HT-29 (cell line): ENCODE measurements around the gene LIPG. TPM values are rescaled to one million over a fixed set of nuclear protein-coding genes. Genes with fewer than 3 reads are reported as not detected.
"Not testable (repeated sequence)": the region's sequence is repeated elsewhere in the genome, so short reads cannot be mapped to it uniquely, and the experiment has no call there.

Source experiments
- DNase-seq: peaks from one replicate; pipeline ENCODE4 v3.0.0-alpha.2; 2015; ENCODE audit warnings: low spot score
- total RNA-seq: library from RNA; depleted of rRNA; stranded (reverse); fragments of >200 nt; shearing (Covaris generic); gene quantifications from 2 replicates; pipeline ENCODE4 v1.2.3, GENCODE V29; 2014

The LIPG gene
- total RNA-seq, 1 experiment from 2014 or later = 112 TPM

- no peak for DNase-seq
Observed at GRCh38 chr18:49572611-49573345, 10.9 kb downstream of the LIPG start.

DNA sequence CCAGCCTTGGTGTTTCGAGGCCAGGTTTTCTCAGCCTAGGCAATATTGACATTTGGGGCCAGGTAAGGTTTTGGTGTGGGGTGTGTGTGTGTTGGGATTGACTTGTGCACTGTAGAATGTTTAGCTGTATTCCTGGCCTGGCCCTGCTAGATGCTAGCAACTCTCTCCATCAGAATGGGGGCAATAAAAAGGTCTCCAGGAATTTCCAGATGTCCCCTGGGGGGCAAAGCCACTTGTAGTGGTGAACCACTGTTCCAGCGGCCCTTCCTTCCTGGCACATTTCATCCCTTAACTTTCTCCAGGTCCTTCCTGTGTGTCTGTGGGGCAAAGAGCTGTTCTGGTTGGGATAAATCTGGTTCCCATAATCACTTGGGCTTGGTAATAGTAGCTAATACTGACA, 12.0 kb downstream of the LIPG start:
- no peak for DNase-seq

GRCh38 chr18:49579041-49579440, 17.2 kb downstream of the LIPG start:
- DNase-seq = not testable (repeated sequence)

- not testable (repeated sequence) for DNase-seq
Observed at GRCh38 chr18:49579583-49579982, 17.7 kb downstream of the LIPG start.

DNA sequence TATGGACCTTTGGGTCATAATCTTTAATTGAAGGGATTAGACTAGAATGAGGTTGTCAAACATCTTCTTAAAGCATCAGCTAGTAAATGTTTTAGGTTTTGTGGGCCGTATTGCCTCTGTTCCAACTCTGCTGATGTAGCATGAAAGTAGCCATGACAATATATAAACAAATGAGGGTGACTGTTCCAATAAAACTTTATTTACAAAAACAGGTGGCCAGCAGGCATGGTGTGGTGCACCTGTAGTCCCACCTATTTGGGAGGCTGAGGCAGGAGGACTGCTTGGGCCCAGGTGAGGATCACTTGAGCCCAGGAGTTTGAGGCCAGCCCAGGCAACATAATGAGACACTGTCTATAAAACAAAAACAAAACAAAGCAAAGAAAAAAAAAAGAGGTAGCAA, 18.4 kb downstream of the LIPG start:
- no peak for DNase-seq

- DNase-seq = no peak
Observed at GRCh38 chr18:49581371-49581770, 19.5 kb downstream of the LIPG start.

DNA sequence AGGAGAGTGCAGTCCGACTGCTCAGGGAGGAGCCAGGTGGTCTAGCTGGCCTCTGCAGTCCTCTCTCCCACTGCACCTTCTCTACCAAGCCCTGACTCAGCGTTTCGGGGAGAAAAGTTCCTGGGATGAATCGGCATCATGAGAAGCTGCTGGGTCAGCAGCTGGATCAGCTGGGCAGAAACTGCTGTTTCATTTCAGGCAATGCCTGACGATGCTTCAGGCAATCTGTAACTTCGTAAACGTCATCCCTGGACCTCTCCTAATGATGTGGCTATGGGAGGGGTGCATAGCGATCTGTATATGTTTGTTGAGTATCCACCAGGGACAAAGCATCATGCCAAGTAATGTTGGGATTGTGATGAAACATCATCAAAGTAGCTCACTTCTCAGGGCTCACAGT, 20.7 kb downstream of the LIPG start:
- no peak for DNase-seq

DNA sequence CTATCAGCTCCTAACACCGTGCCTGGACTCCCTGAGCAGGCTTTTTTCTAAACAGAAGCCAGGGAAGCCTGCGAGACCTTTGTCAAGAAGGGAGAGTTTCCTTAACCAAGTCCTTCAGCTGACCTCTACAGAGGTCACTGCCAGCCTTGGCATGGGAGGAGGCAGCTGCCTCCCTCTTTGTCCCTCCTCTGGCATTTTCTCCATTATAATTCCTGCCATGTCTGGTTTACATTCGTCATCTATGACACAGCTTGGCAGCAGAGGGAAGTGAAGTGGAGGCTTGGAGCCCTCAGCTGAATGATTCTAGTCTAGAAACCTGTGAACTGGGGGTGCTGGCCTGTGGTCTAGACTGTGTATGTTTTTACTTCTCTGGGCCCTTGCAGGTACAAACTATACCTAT, 22.5 kb downstream of the LIPG start:
- no peak for DNase-seq

- not testable (repeated sequence) for DNase-seq
Observed at GRCh38 chr18:49584951-49585350, 23.1 kb downstream of the LIPG start.

DNA sequence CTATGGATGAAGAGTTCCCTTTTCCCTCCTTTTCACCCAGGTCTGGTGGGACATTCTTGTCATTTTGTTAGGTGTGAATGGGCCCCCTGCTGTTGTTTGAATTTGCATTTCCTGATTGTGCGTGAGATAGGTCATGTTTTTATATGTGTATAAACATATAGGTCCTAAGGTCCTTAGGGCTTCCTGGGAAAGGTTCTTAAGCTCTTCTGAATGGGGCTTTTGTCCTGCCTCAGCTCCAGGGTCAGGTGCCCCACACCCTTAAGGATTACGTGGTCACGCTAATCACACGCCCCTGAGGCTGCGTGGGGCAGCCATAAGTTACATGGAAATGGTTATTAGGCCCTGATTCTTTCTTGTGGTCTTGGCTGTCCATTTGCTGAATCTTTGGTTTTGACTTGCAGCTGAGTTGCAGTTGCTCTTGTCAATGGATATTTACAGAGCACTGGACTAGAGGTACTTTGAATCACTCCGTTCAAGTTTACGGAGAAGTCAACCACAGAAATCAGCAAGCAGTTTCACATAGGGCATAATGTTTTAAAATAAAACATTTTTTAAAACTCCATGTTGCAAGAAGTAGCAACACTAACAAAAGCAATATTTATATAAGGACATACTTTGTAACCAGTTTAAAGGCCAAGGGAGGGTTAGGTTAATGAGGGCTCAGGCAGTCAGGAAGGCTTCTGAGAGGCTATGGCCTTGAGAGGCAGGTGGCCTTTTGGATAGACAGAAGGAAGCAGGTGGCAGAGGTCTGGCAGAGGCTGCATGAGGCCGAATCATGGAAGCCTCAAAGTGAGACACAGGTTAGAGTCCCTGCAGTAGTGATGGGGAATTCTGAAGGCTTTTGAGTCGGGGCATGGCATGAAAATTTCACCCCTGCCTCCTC, 24.2 kb downstream of the LIPG start:
- DNase-seq = no peak

DNA sequence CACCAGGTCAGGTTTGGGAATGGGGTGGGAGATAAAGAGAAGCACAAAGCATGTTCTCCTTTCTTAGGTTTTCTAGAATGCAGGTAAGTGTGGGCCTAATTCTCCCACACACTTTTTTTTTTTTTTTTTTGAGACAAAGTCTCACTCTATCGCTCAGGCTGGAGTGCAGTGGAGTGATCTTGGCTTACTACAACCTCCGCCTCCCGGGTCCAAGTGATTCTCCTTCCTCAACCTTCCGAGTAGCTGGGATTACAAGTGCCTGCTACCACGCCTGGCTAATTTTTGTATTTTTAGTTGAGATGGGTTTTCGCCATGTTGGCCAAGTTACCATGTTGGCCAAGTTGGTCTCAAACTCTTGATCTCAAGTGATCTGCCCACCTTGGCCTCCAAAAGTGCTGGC, 26.3 kb downstream of the LIPG start:
- no peak for DNase-seq

GRCh38 chr18:49588971-49589370, 27.1 kb downstream of the LIPG start:
- DNase-seq = no peak

- no peak for DNase-seq
Observed at GRCh38 chr18:49590608-49591007, 28.8 kb downstream of the LIPG start.

GRCh38 chr18:49591271-49591670, 29.4 kb downstream of the LIPG start:
- DNase-seq = peak; percentile 61

DNA sequence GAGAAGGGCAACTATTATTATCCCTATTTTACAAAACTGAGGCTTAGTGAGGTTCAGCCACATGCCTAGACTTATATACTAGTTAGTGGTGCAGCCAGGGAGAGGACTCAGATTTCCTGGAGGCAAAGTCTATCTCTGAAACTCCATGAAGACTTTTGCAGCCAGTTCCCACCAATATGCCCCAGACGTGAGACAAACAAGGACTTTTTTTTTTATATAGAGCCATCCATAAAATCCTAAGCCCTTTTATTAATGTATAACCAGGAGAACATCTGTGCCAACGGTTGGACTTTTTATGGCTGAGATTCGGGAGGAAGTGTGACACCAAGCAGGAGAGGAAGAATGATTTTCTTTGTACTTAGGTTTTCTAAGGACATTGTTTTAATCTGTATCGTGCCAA, 29.9 kb downstream of the LIPG start:
- DNase-seq = peak; percentile 74

DNA sequence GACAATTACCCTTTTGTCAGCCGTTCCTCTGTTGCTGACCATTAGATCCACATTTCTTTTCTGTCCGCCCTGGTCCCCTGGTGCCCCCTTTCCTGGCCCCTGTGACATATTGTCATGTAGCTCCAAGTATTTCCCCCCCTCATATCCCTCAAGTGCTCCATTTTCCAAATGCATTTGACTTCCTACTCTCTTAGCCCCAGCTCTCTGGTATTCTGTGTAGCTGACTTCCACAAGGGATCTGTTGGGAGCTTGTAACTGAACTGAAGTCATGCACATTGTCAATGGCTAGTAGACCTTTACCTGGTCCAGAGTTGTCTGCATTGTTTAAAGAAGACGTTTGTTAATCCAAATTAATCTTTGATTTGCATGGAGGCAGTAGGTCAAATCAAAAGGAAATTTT, 34.8 kb downstream of the LIPG start:
- DNase-seq = no peak

- DNase-seq = peak; percentile 31
Observed at GRCh38 chr18:49597157-49597931, 35.5 kb downstream of the LIPG start.

- DNase-seq = no peak
Observed at GRCh38 chr18:49601211-49601610, 39.4 kb downstream of the LIPG start.

DNA sequence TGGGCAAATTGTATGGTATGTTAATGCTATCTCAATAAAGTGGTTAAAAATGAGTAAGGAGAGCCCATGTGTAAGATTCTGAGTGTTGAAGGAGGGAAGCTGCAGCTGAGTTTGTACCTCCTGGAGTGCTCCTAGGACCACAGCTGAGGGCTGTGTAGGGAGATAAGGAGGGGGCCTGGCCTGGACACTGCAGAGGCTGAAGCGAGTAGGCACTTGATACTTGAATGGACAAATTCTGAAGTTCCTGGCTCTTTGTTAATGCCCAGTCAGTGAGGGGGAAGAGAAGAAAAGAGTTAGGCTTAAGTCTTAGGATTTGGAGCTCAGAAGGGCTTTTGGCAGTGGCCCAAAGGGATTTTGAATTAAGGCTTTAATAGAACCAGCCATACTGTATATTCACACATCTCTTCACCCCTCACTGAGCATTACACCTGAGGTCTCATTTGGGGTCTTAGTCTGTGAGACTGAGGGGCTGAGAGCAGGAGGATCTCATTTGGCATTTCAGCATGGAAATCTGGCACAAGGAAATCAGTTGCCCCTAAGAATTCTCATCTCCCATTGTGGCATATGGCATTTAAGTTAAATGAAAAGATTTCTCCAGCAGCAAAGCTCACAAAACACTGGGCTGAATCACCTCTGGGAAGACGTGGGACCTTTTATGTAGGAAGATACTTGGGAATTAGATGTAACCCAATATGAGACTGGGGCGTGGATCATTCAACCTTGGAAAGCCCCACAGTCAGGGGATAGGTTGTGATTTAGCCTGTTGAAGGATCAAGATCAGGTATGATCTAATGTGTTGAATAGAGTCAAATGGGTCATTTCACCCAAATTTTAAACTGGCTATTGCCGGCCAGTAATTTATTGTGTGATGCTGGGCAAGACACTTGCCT, 46.8 kb downstream of the LIPG start:
- no peak for DNase-seq

DNA sequence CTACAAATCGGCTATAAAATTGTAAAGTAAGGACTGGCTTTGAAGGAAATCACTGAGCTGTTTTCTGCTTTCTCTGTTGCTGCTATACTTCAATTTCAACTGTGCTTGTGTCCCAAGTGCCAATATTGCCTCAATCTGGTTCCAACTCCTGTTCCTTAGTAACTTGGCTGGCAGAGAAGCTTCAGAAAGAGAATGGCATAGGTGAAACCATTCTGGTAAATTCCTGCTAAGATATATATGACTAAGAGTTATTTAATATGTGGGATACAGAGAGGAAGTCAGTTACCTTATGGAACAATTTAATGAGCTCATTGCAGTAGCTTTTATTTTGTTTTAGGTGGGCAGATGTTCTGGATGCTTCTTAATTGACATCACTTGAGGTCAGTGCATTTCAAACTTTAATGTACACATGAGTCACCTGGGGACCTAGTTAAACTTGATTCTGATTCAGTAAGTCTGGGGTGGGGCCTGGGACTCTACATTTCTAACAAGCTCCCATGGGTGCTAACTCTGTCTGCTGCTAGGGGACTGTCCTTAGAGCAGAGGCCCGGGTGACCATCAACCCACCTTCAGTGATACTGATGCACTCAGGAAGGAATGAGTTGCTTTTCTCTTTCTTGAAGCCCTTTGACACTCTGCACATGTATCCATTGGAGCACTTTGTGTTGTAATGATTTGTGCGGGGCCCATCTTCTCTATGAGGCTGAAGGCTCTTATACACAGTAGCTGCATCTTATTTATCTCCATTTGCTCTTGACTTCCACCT, 47.6 kb downstream of the LIPG start:
- peak; percentile 36 for DNase-seq
